Retinal pigment epithelial cell (primary cell): ENCODE results near the gene HCN2.

ENCODE experiments used
- DNase-seq: peaks from one replicate; pipeline ENCODE4 v3.0.0-alpha.2; 2010; ENCODE audit warnings: low read depth
- H3K4me3 ChIP-seq: 2 replicates; pipeline ENCODE4 v1.5.1; 2011; ENCODE audit warnings: mild to moderate bottlenecking, low read length, control low read depth, moderate library complexity
- TF ChIP-seq, protein P1 (sequence below): conservative IDR thresholded peaks from 2 replicates; pipeline ENCODE4 v1.5.1; 2011; ENCODE audit warnings: low read depth, low read length, control low read depth, inconsistent platforms

Gene HCN2

DNA sequence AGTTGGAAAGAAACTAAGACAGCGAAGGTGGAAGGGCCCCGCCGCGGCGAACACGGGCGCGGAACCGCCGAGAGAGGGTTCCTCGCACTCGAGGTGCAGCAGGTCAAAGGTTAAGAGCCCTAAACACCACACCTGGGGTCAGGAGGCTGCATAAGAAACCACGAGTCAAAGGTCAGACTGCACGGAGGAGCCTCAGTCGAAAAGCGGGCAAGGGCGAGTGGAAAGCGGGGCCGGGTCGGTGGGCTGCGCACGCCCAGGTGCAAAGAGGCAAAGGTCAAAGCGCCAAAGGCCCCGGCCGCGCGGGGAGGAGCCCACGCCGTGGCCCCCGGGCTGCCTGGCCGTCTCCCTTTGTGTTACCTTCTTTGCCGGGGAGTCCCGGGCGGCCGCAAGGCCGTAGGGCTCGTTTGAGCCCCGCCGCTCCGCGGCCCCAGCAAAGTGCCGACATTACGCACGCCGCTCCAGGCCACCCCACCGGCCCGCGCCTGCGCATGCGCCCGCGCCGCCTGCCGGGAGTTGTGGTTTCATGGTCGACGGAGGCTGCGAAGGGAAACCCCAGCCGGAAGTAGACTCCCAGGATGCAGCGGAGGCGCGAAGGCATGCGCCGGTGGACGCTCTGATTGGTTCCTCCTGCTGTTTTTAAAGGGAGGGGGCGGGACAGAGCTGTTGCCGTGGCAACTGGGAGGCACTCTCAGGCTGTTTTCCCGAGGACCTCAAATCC lies 43.5 kb downstream of the HCN2 start, which contains the start of gene POLRMT:
Gene POLRMT, minus strand, starts transcription at position 470 of the 718 bp plus-strand sequence. Its CDS starts 25 bp downstream, at position 445.
- DNase-seq: peak; percentile 92

DNA sequence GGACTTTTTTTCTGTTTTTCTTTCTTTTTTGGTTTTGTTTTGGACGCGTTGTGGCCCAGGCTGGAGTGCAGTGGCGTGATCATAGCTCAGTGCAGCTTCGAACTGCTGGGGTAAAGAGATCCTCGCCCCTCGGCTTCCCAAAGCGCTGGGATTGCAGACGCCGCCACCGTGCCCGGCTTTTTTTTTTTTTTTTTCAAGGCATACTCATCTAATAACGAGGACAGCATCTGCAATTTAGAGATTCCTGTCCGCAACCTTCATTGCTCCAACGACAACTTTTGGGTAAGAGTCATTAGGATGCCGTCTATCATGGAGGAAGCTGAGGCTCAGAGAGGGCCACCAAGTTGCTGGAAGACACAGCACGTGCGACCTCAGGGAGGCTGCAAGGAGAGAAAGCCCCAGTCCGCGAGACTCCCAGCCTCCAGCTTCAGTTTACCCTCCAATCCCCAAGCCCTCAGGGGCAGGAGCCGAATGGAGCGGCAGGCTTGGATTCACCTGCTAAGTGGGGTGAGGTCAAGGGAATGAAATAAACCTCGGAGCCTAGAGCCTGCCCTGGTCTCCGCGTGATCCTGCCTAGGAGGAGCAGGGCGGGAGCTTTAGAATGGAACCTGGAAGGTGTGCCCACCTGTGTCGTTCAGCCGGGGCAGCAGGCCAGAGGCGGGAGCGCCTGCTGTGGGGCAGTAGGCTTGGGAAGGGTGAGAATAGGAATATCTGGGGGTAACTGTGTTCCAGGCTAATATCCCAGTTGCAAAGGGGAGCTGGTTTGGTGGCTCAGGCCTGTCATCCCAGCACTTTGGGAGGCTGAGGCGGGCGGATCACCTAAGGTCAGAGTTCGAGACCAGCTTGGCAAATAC lies 44.3 kb downstream of the HCN2 start:
- peak overlapping the region; percentile 89 for H3K4me3 ChIP-seq
- DNase-seq: no peak
- TF ChIP-seq, protein P1, sequence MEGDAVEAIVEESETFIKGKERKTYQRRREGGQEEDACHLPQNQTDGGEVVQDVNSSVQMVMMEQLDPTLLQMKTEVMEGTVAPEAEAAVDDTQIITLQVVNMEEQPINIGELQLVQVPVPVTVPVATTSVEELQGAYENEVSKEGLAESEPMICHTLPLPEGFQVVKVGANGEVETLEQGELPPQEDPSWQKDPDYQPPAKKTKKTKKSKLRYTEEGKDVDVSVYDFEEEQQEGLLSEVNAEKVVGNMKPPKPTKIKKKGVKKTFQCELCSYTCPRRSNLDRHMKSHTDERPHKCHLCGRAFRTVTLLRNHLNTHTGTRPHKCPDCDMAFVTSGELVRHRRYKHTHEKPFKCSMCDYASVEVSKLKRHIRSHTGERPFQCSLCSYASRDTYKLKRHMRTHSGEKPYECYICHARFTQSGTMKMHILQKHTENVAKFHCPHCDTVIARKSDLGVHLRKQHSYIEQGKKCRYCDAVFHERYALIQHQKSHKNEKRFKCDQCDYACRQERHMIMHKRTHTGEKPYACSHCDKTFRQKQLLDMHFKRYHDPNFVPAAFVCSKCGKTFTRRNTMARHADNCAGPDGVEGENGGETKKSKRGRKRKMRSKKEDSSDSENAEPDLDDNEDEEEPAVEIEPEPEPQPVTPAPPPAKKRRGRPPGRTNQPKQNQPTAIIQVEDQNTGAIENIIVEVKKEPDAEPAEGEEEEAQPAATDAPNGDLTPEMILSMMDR: no peak

More for the DNA sequence above, 43.5 kb downstream of the HCN2 start, which contains the start of gene POLRMT:
- peak within 1 kb of the TSS; percentile 89 for H3K4me3 ChIP-seq
- TF ChIP-seq, protein P1: no peak

DNA sequence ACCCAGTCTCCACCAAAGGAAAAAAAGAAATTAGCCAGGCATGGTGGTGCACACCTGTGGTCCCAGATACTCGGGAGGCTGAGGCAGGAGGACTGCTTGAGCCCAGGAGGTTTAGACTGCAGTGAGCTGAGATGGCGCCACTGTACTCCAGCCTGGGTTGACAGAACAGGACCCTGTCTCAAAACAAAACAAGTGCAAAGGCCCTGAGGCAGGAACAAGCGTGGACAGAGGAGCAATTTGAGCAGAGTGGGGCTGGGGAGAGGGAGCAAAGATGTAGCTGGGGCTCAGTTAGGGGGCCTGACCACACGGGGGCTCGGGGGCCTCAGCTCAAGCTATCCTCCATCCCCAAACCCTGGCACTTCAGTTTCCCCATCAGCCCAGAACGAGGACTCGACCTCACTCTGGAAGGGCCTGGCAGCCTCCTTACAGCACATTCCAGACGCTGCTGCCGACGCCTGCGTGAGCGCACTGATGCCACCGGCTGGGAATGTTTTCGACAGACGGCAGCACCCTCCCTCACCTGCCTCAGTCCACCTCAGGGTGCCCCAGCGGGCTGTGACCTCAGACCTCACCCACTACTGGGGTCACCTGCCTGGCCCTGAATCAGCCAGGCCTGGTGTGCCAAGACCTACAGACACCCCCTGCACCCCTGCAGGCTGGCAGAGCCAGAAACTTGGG lies 45.4 kb downstream of the HCN2 start:
- no peak for DNase-seq
- no peak overlapping the region for H3K4me3 ChIP-seq
- TF ChIP-seq, protein P1: no peak

DNA sequence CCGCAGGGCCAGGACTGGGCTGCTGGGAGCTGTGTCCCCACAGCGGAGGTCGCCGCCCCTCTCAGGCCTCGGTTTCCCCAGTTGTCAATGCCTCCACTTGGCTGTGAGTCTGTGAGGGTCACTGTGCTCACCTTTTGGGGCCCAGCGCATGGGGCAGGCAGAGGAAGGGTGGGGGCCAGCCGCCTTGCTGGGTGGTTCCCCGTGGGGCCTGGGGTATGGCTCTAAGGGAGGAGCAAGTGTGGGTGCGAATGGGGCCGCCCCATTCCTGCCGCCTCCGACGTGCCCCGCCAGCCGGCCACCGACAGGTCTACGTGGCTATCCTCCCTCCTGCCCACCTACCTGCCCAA lies 49.2 kb downstream of the HCN2 start:
- H3K4me3 ChIP-seq: peak overlapping the region; percentile 52
- TF ChIP-seq, protein P1: no peak

DNA sequence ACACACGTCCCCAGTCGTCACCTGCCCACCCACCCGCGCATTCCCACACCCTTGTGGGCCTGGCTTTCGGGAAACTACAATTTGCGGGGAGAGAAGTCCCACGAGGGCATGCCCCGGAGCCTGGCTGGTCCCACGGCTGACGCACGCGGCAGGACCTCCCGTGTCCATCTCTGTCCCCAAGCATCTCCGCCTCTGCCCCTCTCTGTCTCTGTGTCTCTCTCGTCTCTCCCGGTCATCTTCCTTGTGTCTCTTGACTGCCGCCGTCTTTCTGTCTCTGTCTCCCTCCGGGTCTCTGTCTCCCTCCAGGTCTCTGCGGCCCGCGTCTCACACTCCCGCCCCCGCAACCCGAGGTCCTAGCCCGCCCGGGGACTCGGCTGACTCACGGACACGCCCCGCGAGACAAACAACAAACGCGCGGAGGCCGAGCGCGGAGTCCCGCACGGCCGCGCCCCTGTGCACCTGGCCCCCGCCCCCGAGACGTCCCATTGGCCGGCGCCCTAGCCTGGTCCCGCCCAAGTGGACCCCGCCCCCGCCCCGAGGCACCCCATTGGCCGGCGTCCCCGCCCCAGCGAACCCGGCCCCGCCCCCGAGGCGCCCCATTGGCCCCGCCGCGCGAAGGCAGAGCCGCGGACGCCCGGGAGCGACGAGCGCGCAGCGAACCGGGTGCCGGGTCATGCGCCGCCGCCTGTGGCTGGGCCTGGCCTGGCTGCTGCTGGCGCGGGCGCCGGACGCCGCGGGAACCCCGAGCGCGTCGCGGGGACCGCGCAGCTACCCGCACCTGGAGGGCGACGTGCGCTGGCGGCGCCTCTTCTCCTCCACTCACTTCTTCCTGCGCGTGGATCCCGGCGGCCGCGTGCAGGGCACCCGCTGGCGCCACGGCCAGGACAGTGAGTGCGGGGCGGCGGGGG lies 49.8 kb downstream of the HCN2 start, which contains the start of gene FGF22:
Gene FGF22, plus strand, starts transcription at position 627 of the 908 bp plus-strand sequence. Its CDS starts 47 bp downstream, at position 674.
- peak within 1 kb of the TSS; percentile 52 for H3K4me3 ChIP-seq
- DNase-seq: peak; percentile 37
- TF ChIP-seq, protein P1: no peak

More for the DNA sequence above, 49.2 kb downstream of the HCN2 start:
- no peak for DNase-seq

DNA sequence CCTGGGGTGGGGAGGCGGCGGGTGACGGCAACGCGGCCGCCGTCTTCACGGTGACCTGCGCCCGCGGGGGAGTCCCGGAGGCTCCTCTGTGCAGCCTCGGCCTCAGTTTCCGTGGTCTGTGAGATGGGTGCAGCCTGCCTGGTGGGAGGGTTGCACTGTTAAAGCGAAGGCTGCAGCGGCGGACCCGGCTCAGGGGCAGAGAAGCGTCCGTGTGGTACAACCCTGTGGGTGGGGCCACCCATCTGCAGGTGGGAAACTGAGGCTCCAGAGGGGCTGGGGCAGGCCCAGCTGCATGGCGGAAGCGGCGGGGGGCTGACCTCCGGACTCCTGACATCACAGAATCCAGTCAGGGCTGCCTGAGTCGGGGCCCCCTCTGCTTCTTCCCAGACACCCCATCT lies 50.5 kb downstream of the HCN2 start:
- DNase-seq: no peak
- no peak overlapping the region for H3K4me3 ChIP-seq
- TF ChIP-seq, protein P1: no peak
